GM06990 (cell line): ENCODE results near the gene PTPRN2.
"Not testable (repeated sequence)": the region's sequence is repeated elsewhere in the genome, so short reads cannot be mapped to it uniquely, and the experiment has no call there.

Source experiments
- DNase-seq: peaks from one replicate; pipeline ENCODE4 v3.0.0-alpha.2; 2011; ENCODE audit not compliant: insufficient read length; ENCODE audit errors: extremely low read depth
- H3K27me3 ChIP-seq: replicated peaks from 2 replicates; pipeline ENCODE4 v1.6.0; 2011; ENCODE audit warnings: low read length; ENCODE audit not compliant: control insufficient read depth, insufficient read depth
- H3K36me3 ChIP-seq: 2 replicates; pipeline ENCODE4 v1.5.1; 2011; ENCODE audit warnings: low read length; ENCODE audit not compliant: control insufficient read depth, insufficient read depth
- H3K4me3 ChIP-seq: replicated peaks from 2 replicates; pipeline ENCODE4 v1.5.1; 2011; ENCODE audit warnings: low read depth, mild to moderate bottlenecking, control low read depth, low read length
- CTCF ChIP-seq: IDR thresholded peaks from 2 replicates; pipeline ENCODE4 v1.5.1; 2011; ENCODE audit warnings: low read length, control low read depth, mild to moderate bottlenecking, inconsistent platforms; ENCODE audit not compliant: insufficient read depth, poor library complexity, severe bottlenecking

The PTPRN2 gene

GRCh38 chr7:157780312-157780711 is 807.3 kb downstream of the PTPRN2 start:
- DNase-seq: no peak
- H3K4me3 ChIP-seq: no peak overlapping the region
- no peaks in the 10 kb centered on the region for H3K27me3 ChIP-seq
- no peaks in the 10 kb centered on the region for H3K36me3 ChIP-seq
- no peak for TF ChIP-seq CTCF

GRCh38 chr7:157779206-157779605 is 808.4 kb downstream of the PTPRN2 start:
- no peak for TF ChIP-seq CTCF
- DNase-seq: no peak
- no peaks in the 10 kb centered on the region for H3K27me3 ChIP-seq
- no peak overlapping the region for H3K4me3 ChIP-seq
- H3K36me3 ChIP-seq: no peaks in the 10 kb centered on the region

GRCh38 chr7:157777194-157777762 is 810.3 kb downstream of the PTPRN2 start:
- DNase-seq, H3K27me3 ChIP-seq: not testable (repeated sequence)

GRCh38 chr7:157775560-157776332 is 811.9 kb downstream of the PTPRN2 start:
- H3K36me3 ChIP-seq: no peaks in the 10 kb centered on the region
- TF ChIP-seq CTCF: no peak
- no peak for DNase-seq
- H3K27me3 ChIP-seq: no peaks in the 10 kb centered on the region
- H3K4me3 ChIP-seq: no peak overlapping the region

More at GRCh38 chr7:157777194-157777762, 810.3 kb downstream of the PTPRN2 start:
- not testable (repeated sequence) for H3K36me3 ChIP-seq, H3K4me3 ChIP-seq

GRCh38 chr7:157775021-157775559 is 812.5 kb downstream of the PTPRN2 start:
- Histone ChIP-seq H3K36me3 (no peaks in the 10 kb centered on the region), H3K27me3 (no peaks in the 10 kb centered on the region), H3K4me3 (no peak overlapping the region)
- no peak for DNase-seq
- TF ChIP-seq CTCF: no peak

- Histone ChIP-seq H3K27me3 (no peaks in the 10 kb centered on the region), H3K36me3 (no peaks in the 10 kb centered on the region), H3K4me3 (no peak overlapping the region)
- no peak for DNase-seq
- no peak for TF ChIP-seq CTCF
Measured at GRCh38 chr7:157774495-157774894, 813.1 kb downstream of the PTPRN2 start.
